Chondrocyte (in vitro differentiated cells): ENCODE data around the gene HSP90AA1. TPM values are rescaled to one million over a fixed set of nuclear protein-coding genes. Genes with fewer than 3 reads are reported as not detected.
A peak's percentile ranks its signal among the peaks of the same experiment; 100 is the strongest.
"Not testable (repeated sequence)": the region's sequence is repeated elsewhere in the genome, so short reads cannot be mapped to it uniquely, and the experiment has no call there.

Experiments
- DNase-seq: peaks from one replicate; pipeline ENCODE4 v3.0.0; 2021; ENCODE audit warnings: mixed read lengths, low spot score
- H3K27ac Mint-ChIP-seq: one replicate; pipeline ENCODE4 v1.8.0; 2021; ENCODE audit warnings: mild to moderate bottlenecking, moderate library complexity, mixed read lengths; ENCODE audit not compliant: unreplicated experiment
- H3K27me3 Mint-ChIP-seq: 2 replicates; pipeline ENCODE4 v1.8.0; 2021; ENCODE audit warnings: low read depth, mixed read lengths
- H3K36me3 Mint-ChIP-seq: 2 replicates; pipeline ENCODE4 v1.8.0; 2021; ENCODE audit warnings: low read depth, mixed read lengths
- H3K4me1 Mint-ChIP-seq: 2 replicates; pipeline ENCODE4 v1.8.0; 2021; ENCODE audit warnings: low read depth, mild to moderate bottlenecking, mixed read lengths
- H3K4me3 Mint-ChIP-seq: one replicate; pipeline ENCODE4 v1.8.0; 2021; ENCODE audit warnings: mild to moderate bottlenecking, moderate library complexity, mixed read lengths; ENCODE audit not compliant: unreplicated experiment
- H3K9me3 Mint-ChIP-seq: 2 replicates; pipeline ENCODE4 v1.8.0; 2021; ENCODE audit warnings: low read depth, mixed read lengths
- CTCF ChIP-seq: fragments of 200-600 bp; sonication (generic); IDR thresholded peaks from 2 replicates; pipeline ENCODE4 v1.5.0; 2021; ENCODE audit warnings: antibody characterized with exemption, mild to moderate bottlenecking, moderate library complexity
- total RNA-seq: library from RNA; stranded (reverse); gene quantifications from 3 replicates; pipeline ENCODE4 v1.2.1, GENCODE V29; 2021

The HSP90AA1 gene
- total RNA-seq, 1 donor from 2014 or later, result 242 TPM

- H3K27ac Mint-ChIP-seq, result no peak overlapping the region
- no peaks in the 10 kb centered on the region for H3K9me3 Mint-ChIP-seq
- H3K4me3 Mint-ChIP-seq, result no peak overlapping the region
- no peak for TF ChIP-seq CTCF
- peak; percentile 40 for DNase-seq
- peaks cover 30% of the 10 kb centered on the region for H3K36me3 Mint-ChIP-seq
- peaks cover 6% of the 10 kb centered on the region for H3K4me1 Mint-ChIP-seq
- H3K27me3 Mint-ChIP-seq, result no peaks in the 10 kb centered on the region
Measured at GRCh38 chr14:102077382-102077709, 9.5 kb downstream of the HSP90AA1 start.

- no peak overlapping the region for H3K4me3 Mint-ChIP-seq
- H3K4me1 Mint-ChIP-seq, result peaks cover 11% of the 10 kb centered on the region
- H3K27ac Mint-ChIP-seq, result no peak overlapping the region
- peaks cover 14% of the 10 kb centered on the region for H3K36me3 Mint-ChIP-seq
- TF ChIP-seq CTCF, result no peak
- DNase-seq, result peak; percentile 37
- H3K9me3 Mint-ChIP-seq, result no peaks in the 10 kb centered on the region
- H3K27me3 Mint-ChIP-seq, result no peaks in the 10 kb centered on the region
Measured at GRCh38 chr14:102075155-102075554, 11.7 kb downstream of the HSP90AA1 start.

GRCh38 chr14:102074415-102074964 is 12.4 kb downstream of the HSP90AA1 start:
- peaks cover 11% of the 10 kb centered on the region for H3K4me1 Mint-ChIP-seq
- no peak overlapping the region for H3K27ac Mint-ChIP-seq
- H3K4me3 Mint-ChIP-seq, result no peak overlapping the region
- peaks cover 7% of the 10 kb centered on the region for H3K36me3 Mint-ChIP-seq
- no peak for DNase-seq
- TF ChIP-seq CTCF, result peak; percentile 28
- no peaks in the 10 kb centered on the region for H3K27me3 Mint-ChIP-seq
- H3K9me3 Mint-ChIP-seq, result no peaks in the 10 kb centered on the region

GRCh38 chr14:102071283-102071998 is 15.4 kb downstream of the HSP90AA1 start:
- no peak overlapping the region for H3K4me3 Mint-ChIP-seq
- no peaks in the 10 kb centered on the region for H3K27me3 Mint-ChIP-seq
- H3K9me3 Mint-ChIP-seq, result no peaks in the 10 kb centered on the region
- DNase-seq, result peak; percentile 1
- peak overlapping the region; percentile 49 for H3K27ac Mint-ChIP-seq
- H3K4me1 Mint-ChIP-seq, result peaks cover 11% of the 10 kb centered on the region
- no peak for TF ChIP-seq CTCF
- no peaks in the 10 kb centered on the region for H3K36me3 Mint-ChIP-seq

GRCh38 chr14:102066041-102066451 is 20.8 kb downstream of the HSP90AA1 start:
- DNase-seq, result peak; percentile 77
- Mint-ChIP-seq H3K36me3 (no peaks in the 10 kb centered on the region), H3K27ac (no peak overlapping the region), H3K4me3 (no peak overlapping the region), H3K27me3 (no peaks in the 10 kb centered on the region), H3K4me1 (peaks cover under 1% of the 10 kb centered on the region), H3K9me3 (no peaks in the 10 kb centered on the region)
- no peak for TF ChIP-seq CTCF

- not testable (repeated sequence) for H3K4me3 Mint-ChIP-seq, H3K36me3 Mint-ChIP-seq, H3K27me3 Mint-ChIP-seq, H3K4me1 Mint-ChIP-seq, H3K9me3 Mint-ChIP-seq, H3K27ac Mint-ChIP-seq
- peak; percentile 33 for DNase-seq
Measured at GRCh38 chr14:102064590-102064989, 22.3 kb downstream of the HSP90AA1 start.
